ENCODE measurements around the gene U2AF2.

DNA sequence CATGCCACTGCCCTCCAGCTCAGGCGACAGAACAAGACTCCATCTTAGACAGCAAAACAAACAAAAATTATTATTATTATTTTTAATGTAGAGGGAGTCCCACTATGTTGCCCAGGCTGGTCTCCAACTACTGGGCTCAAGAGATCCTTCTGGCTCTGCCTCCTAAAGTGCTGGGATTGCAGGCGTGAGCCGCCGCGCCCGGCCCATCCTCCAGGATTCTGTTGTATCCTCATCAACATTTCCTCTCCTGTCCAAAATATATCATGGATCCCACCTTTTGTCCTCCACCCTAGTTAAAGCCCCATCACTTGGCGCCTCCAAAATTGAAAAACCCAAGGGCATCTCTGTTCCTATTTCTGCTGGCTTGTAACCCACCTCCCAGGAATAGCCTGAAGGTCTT lies 31.7 kb upstream of the U2AF2 start:
- TF ChIP-seq, protein P1, sequence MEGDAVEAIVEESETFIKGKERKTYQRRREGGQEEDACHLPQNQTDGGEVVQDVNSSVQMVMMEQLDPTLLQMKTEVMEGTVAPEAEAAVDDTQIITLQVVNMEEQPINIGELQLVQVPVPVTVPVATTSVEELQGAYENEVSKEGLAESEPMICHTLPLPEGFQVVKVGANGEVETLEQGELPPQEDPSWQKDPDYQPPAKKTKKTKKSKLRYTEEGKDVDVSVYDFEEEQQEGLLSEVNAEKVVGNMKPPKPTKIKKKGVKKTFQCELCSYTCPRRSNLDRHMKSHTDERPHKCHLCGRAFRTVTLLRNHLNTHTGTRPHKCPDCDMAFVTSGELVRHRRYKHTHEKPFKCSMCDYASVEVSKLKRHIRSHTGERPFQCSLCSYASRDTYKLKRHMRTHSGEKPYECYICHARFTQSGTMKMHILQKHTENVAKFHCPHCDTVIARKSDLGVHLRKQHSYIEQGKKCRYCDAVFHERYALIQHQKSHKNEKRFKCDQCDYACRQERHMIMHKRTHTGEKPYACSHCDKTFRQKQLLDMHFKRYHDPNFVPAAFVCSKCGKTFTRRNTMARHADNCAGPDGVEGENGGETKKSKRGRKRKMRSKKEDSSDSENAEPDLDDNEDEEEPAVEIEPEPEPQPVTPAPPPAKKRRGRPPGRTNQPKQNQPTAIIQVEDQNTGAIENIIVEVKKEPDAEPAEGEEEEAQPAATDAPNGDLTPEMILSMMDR (IDR thresholded peaks at IDR 0.05), result no peak
- TF ChIP-seq EP300 (IDR thresholded peaks at IDR 0.05), result no peak

All from ovary (tissue), 3 donors.